HepG2 (cell line): ENCODE data around the gene DSCAML1. TPM values are rescaled to one million over a fixed set of nuclear protein-coding genes. Genes with fewer than 3 reads are reported as not detected.

ENCODE experiments used
- ATF3 ChIP-seq: sonication (generic); formaldehyde crosslinking; IDR thresholded peaks from 2 replicates; pipeline ENCODE4 v1.4.0; 2020; ENCODE audit warnings: missing genetic modification reagents
- CCAR2 ChIP-seq: fragments of 200-400 bp; formaldehyde crosslinking; optimal IDR thresholded peaks from 2 replicates; pipeline ENCODE3; 2018; ENCODE audit warnings: low read depth, mild to moderate bottlenecking, low read length, moderate library complexity
- FLYWCH1 ChIP-seq: sonication (generic); formaldehyde crosslinking; IDR thresholded peaks from 2 replicates; pipeline ENCODE4 v1.8.1; 2023; ENCODE audit warnings: mild to moderate bottlenecking, missing genetic modification reagents
- GPN1 ChIP-seq: sonication (generic); formaldehyde crosslinking; IDR thresholded peaks from 2 replicates; pipeline ENCODE4 v1.5.1; 2020; ENCODE audit warnings: missing genetic modification reagents, borderline replicate concordance
- HIC2 ChIP-seq: sonication (generic); formaldehyde crosslinking; IDR thresholded peaks from 2 replicates; pipeline ENCODE4 v1.9.0; 2022; ENCODE audit warnings: low read depth, missing genetic modification reagents
- NCOR1 ChIP-seq: fragments of 200-600 bp; sonication (generic); IDR thresholded peaks from 2 replicates; pipeline ENCODE4 v1.7.0; 2017; ENCODE audit warnings: antibody characterized with exemption, low read length, borderline replicate concordance
- PHF8 ChIP-seq: sonication (generic); formaldehyde crosslinking; IDR thresholded peaks from 2 replicates; pipeline ENCODE4 v1.5.0; 2020; ENCODE audit warnings: missing genetic modification reagents
- POGZ ChIP-seq: sonication (generic); formaldehyde crosslinking; IDR thresholded peaks from 2 replicates; pipeline ENCODE4 v1.4.0; 2020; ENCODE audit warnings: mild to moderate bottlenecking, missing genetic modification reagents
- RARG ChIP-seq: sonication (generic); formaldehyde crosslinking; IDR thresholded peaks from 2 replicates; pipeline ENCODE4 v1.4.0; 2020; ENCODE audit warnings: low read depth, mild to moderate bottlenecking, missing genetic modification reagents
- SMARCE1 ChIP-seq: fragments of 450-650 bp; IDR thresholded peaks from 2 replicates; pipeline ENCODE4 v1.6.1; 2017; ENCODE audit warnings: borderline replicate concordance
- TCF7 ChIP-seq: sonication (generic); IDR thresholded peaks from 2 replicates; pipeline ENCODE4 v1.6.1; 2016; ENCODE audit warnings: antibody characterized with exemption, low read depth
- XRCC5 ChIP-seq: fragments of 200-400 bp; formaldehyde crosslinking; optimal IDR thresholded peaks from 2 replicates; pipeline ENCODE3; 2017; ENCODE audit warnings: mild to moderate bottlenecking, low read length
- ZMAT3 ChIP-seq: sonication (generic); formaldehyde crosslinking; conservative IDR thresholded peaks from 2 replicates; pipeline ENCODE4 v1.7.0; 2021; ENCODE audit warnings: missing genetic modification reagents
- ZNF264 ChIP-seq: sonication (generic); formaldehyde crosslinking; IDR thresholded peaks from 2 replicates; pipeline ENCODE4 v1.4.0; 2020; ENCODE audit warnings: missing genetic modification reagents
- ZNF280B ChIP-seq: sonication (generic); formaldehyde crosslinking; IDR thresholded peaks from 2 replicates; pipeline ENCODE4 v1.5.0; 2020; ENCODE audit warnings: missing genetic modification reagents, mild to moderate bottlenecking, borderline replicate concordance
- ZNF333 ChIP-seq: sonication (generic); formaldehyde crosslinking; IDR thresholded peaks from 2 replicates; pipeline ENCODE4 v1.4.0; 2020; ENCODE audit warnings: mild to moderate bottlenecking, missing genetic modification reagents, borderline replicate concordance
- ZNF337 ChIP-seq: sonication (generic); formaldehyde crosslinking; IDR thresholded peaks from 2 replicates; pipeline ENCODE4 v1.5.1; 2020; ENCODE audit warnings: missing genetic modification reagents, low read depth, mild to moderate bottlenecking, borderline replicate concordance
- ZNF33A ChIP-seq: sonication (generic); formaldehyde crosslinking; IDR thresholded peaks from 2 replicates; pipeline ENCODE4 v1.5.1; 2020; ENCODE audit warnings: missing genetic modification reagents, mild to moderate bottlenecking, moderate library complexity, borderline replicate concordance
- ZNF446 ChIP-seq: sonication (generic); formaldehyde crosslinking; IDR thresholded peaks from 2 replicates; pipeline ENCODE4 v1.5.0; 2020; ENCODE audit warnings: mild to moderate bottlenecking, missing genetic modification reagents
- ZNF550 ChIP-seq: sonication (generic); formaldehyde crosslinking; IDR thresholded peaks from 2 replicates; pipeline ENCODE4 v1.4.0; 2020; ENCODE audit warnings: mild to moderate bottlenecking, missing genetic modification reagents, borderline replicate concordance
- ZNF567 ChIP-seq: sonication (generic); formaldehyde crosslinking; IDR thresholded peaks from 2 replicates; pipeline ENCODE4 v1.8.1; 2023; ENCODE audit warnings: mild to moderate bottlenecking, missing genetic modification reagents, borderline replicate concordance
- ZNF766 ChIP-seq: sonication (generic); formaldehyde crosslinking; IDR thresholded peaks from 2 replicates; pipeline ENCODE4 v1.5.0; 2020; ENCODE audit warnings: missing genetic modification reagents, borderline replicate concordance
- ZNF768 ChIP-seq: sonication (generic); formaldehyde crosslinking; IDR thresholded peaks from 2 replicates; pipeline ENCODE4 v1.4.0; 2020; ENCODE audit warnings: missing genetic modification reagents
- ZNF775 ChIP-seq: sonication (generic); formaldehyde crosslinking; IDR thresholded peaks from 2 replicates; pipeline ENCODE4 v1.4.0; 2020; ENCODE audit warnings: missing genetic modification reagents, mild to moderate bottlenecking, moderate library complexity, borderline replicate concordance
- ZNF883 ChIP-seq: sonication (generic); formaldehyde crosslinking; IDR thresholded peaks from 2 replicates; pipeline ENCODE4 v1.5.1; 2020; ENCODE audit warnings: mild to moderate bottlenecking, missing genetic modification reagents; ENCODE audit errors: not compliant biosample characterization
- ZSCAN9 ChIP-seq: IDR thresholded peaks from 2 replicates; pipeline ENCODE4 v1.6.1; 2016; ENCODE audit warnings: borderline replicate concordance
- polyA plus RNA-seq, 8 experiments: library from polyadenylated mRNA; depleted of rRNA in 3 of 8; stranded (reverse) in 7 of 8; unstranded in 1 of 8; fragments of >200 nt; fragmentation: Illumina TruSeq in 4 of 8; extraction: Trizol in 4 of 8; gene quantifications; 2 replicates each; pipeline versions ENCODE4 v1.2.1 to v1.2.3, GENCODE V29; 2011 to 2016; ENCODE audit warnings: low read depth in 4 of 8, missing spikeins in 1 of 8, mixed read lengths in 1 of 8; ENCODE audit not compliant: insufficient read depth in 1 of 8
- total RNA-seq, 5 experiments: library from RNA; depleted of rRNA; stranded (reverse); fragments of >200 nt; fragmentation: Illumina TruSeq; extraction: Trizol; gene quantifications; 2 replicates each; pipeline ENCODE4 v1.2.3, GENCODE V29; 2016; ENCODE audit warnings: low read depth in 1 of 5

DSCAML1 gene
- total and polyA plus RNA-seq, 2 of the 13 experiments (the other 11 are each of a cell fraction or from before 2014, with no cell fraction given) = 0.29 to 0.40 TPM

GRCh38 chr11:117823294-117823945 lies 26.4 kb upstream of the DSCAML1 start (continued):
- TF ChIP-seq ZSCAN9 (CRISPR knock-in tag) (no peak), NCOR1 (no peak), ZNF337 (CRISPR knock-in tag) (no peak), ZNF264 (CRISPR knock-in tag) (no peak), ZNF766 (CRISPR knock-in tag) (no peak), ZNF33A (no peak), POGZ (CRISPR knock-in tag) (0 out of 2 replicates have a peak, but pooled peaks have one; percentile 19), ZNF775 (CRISPR knock-in tag) (no peak), PHF8 (peak; percentile 17; the same call in 1 of the 2 replicates), ZNF567 (CRISPR knock-in tag) (no peak), ZNF280B (CRISPR knock-in tag) (no peak), ZNF883 (CRISPR knock-in tag) (peak; percentile 49), ZNF768 (CRISPR knock-in tag) (no peak), ZNF446 (CRISPR knock-in tag) (no peak), HIC2 (0 out of 2 replicates have a peak, but pooled peaks have one; percentile 16), GPN1 (CRISPR knock-in tag) (no peak), ATF3 (CRISPR knock-in tag) (no peak), FLYWCH1 (CRISPR knock-in tag) (no peak), ZNF550 (CRISPR knock-in tag) (no peak), ZMAT3 (CRISPR knock-in tag) (no peak), CCAR2 (no peak), XRCC5 (peak; percentile 38), ZNF333 (0 out of 2 replicates have a peak, but pooled peaks have one; percentile 38), TCF7 (no peak), RARG (CRISPR knock-in tag) (no peak), SMARCE1 (no peak)
